ENCODE data around the gene GRID1. TPM values are rescaled to one million over a fixed set of nuclear protein-coding genes. Genes with fewer than 3 reads are reported as not detected.

The GRID1 gene
- total RNA-seq, 1 donor from 2014 or later: 0.60 TPM

DNA sequence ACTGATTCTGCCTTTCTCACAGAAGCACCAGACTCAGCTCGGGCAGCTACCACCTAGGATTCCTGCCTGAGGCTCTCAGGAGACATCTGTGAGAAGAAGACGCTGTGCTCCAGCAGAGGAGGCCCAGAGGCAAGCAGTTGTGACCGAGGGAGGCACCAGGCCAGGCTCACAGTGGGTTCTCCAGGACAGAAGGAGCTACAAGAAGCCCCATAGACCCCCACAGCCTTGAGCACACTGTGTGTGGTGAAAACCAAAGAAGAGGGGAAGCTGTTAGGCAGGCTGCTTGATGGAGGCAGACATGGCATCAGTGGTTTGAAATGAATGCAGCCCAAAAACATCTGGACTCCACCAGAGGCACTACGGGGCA lies 198.8 kb downstream of the GRID1 start:
- no peaks in the 10 kb centered on the region for H3K9me3 Mint-ChIP-seq (ENCODE audit: low read depth)
- no peaks in the 10 kb centered on the region for H3K27me3 Mint-ChIP-seq (ENCODE audit: low read depth)
- TF ChIP-seq, protein P1, sequence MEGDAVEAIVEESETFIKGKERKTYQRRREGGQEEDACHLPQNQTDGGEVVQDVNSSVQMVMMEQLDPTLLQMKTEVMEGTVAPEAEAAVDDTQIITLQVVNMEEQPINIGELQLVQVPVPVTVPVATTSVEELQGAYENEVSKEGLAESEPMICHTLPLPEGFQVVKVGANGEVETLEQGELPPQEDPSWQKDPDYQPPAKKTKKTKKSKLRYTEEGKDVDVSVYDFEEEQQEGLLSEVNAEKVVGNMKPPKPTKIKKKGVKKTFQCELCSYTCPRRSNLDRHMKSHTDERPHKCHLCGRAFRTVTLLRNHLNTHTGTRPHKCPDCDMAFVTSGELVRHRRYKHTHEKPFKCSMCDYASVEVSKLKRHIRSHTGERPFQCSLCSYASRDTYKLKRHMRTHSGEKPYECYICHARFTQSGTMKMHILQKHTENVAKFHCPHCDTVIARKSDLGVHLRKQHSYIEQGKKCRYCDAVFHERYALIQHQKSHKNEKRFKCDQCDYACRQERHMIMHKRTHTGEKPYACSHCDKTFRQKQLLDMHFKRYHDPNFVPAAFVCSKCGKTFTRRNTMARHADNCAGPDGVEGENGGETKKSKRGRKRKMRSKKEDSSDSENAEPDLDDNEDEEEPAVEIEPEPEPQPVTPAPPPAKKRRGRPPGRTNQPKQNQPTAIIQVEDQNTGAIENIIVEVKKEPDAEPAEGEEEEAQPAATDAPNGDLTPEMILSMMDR (IDR thresholded peaks at IDR 0.05): no peak
- H3K4me1 Mint-ChIP-seq (ENCODE audit: low read depth): no peaks in the 10 kb centered on the region
- no peak for DNase-seq (ENCODE audit: low spot score)
- no peaks in the 10 kb centered on the region for H3K36me3 Mint-ChIP-seq (ENCODE audit: low read depth)
- no peak overlapping the region for H3K4me3 Mint-ChIP-seq (ENCODE audit: unreplicated experiment)
- H3K27ac Mint-ChIP-seq (ENCODE audit: unreplicated experiment): no peak overlapping the region

DNA sequence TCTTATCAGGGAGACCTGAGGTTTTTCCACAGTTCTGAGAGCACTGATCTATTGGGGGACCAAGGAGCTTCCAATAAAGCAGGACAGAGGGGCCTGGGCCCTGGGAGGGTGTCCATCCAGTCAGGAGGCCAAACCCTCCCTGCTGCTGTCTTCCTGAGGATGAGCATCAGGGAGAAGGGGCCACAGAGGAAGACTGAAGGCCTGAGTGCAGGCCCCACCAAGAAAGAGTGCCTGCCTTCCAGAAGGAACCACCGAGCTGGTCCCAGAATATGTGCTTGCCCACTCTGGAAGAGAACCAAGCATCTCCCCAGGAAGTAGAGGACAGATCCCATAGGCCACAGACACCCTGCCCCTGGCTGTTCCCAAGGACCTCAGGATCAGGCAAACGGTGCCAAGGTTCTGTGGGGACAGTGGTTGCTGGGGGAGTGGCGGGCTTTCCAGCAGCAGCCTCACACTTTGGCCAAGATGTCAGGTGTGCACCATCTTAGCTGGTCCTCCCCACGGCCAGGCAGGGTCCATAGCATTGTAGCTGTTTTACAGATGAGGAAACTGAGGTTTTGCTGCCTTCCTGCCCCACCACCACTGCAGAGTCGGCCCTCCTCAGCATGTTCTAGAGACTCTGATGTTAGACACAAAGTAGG lies 199.4 kb downstream of the GRID1 start:
- Mint-ChIP-seq H3K9me3 (ENCODE audit: low read depth) (no peaks in the 10 kb centered on the region), H3K4me1 (ENCODE audit: low read depth) (no peaks in the 10 kb centered on the region), H3K27ac (ENCODE audit: unreplicated experiment) (no peak overlapping the region), H3K4me3 (ENCODE audit: unreplicated experiment) (no peak overlapping the region), H3K27me3 (ENCODE audit: low read depth) (no peaks in the 10 kb centered on the region), H3K36me3 (ENCODE audit: low read depth) (no peaks in the 10 kb centered on the region)
- TF ChIP-seq, protein P1 (IDR thresholded peaks at IDR 0.05): no peak
- no peak for DNase-seq (ENCODE audit: low spot score)

DNA sequence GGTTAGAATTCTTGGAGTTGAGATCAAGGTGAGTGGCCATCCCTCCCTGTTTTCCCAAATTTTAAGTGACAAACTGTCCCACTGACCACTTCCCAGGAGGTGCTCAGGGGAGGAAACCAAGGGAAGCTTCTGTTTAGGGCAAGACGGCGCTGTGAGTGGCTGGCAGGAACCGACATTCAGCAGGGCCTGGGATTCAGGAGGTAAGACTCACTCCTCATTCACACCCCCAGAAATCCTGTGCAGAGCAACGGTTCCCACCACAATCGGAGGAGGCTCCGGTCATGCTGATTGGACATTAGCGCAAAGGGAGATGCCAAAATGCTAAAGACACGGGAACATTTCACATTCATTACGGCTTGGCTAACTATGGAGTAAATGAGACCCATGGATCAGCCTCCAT lies 200.9 kb downstream of the GRID1 start:
- Mint-ChIP-seq H3K4me1 (ENCODE audit: low read depth) (no peaks in the 10 kb centered on the region), H3K36me3 (ENCODE audit: low read depth) (no peaks in the 10 kb centered on the region), H3K27ac (ENCODE audit: unreplicated experiment) (no peak overlapping the region), H3K27me3 (ENCODE audit: low read depth) (no peaks in the 10 kb centered on the region), H3K4me3 (ENCODE audit: unreplicated experiment) (no peak overlapping the region), H3K9me3 (ENCODE audit: low read depth) (no peaks in the 10 kb centered on the region)
- DNase-seq (ENCODE audit: low spot score): no peak
- TF ChIP-seq, protein P1 (IDR thresholded peaks at IDR 0.05): no peak

DNA sequence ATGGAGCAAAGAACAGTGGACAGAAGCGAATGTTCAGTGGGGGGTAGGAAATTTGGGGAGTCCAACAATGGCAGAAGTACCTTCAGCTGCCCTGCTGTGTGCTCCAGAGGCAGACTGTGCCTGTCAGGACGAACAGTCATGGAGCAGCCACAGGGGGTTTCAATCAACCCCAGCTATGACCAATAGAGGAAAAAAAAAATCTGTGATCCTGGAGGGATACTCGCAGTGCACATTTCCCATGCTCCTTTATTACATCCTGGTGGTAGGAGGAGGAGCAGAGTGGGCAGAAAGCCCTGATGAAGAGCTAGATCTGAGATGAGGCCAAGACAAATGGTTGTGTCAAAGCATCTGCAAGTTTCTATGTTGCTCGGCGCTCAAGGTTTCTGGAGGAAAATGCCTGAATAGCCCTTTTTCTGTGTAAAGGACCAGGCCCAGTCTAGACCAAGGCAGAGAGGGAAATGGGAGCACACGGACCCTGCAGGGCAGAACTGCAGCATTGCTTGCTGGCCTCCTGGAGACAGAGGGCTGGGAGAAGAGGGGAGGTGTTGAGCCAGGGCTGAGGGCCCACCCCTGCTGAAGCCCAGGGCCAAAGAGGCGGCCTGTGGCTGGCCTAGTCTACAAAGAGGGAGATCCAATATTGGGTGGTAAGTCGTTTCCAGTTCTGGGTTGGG lies 201.5 kb downstream of the GRID1 start:
- Mint-ChIP-seq H3K9me3 (ENCODE audit: low read depth) (no peaks in the 10 kb centered on the region), H3K27me3 (ENCODE audit: low read depth) (no peaks in the 10 kb centered on the region), H3K27ac (ENCODE audit: unreplicated experiment) (no peak overlapping the region), H3K4me3 (ENCODE audit: unreplicated experiment) (no peak overlapping the region), H3K4me1 (ENCODE audit: low read depth) (no peaks in the 10 kb centered on the region), H3K36me3 (ENCODE audit: low read depth) (no peaks in the 10 kb centered on the region)
- DNase-seq (ENCODE audit: low spot score): no peak
- TF ChIP-seq, protein P1 (IDR thresholded peaks at IDR 0.05): no peak

DNA sequence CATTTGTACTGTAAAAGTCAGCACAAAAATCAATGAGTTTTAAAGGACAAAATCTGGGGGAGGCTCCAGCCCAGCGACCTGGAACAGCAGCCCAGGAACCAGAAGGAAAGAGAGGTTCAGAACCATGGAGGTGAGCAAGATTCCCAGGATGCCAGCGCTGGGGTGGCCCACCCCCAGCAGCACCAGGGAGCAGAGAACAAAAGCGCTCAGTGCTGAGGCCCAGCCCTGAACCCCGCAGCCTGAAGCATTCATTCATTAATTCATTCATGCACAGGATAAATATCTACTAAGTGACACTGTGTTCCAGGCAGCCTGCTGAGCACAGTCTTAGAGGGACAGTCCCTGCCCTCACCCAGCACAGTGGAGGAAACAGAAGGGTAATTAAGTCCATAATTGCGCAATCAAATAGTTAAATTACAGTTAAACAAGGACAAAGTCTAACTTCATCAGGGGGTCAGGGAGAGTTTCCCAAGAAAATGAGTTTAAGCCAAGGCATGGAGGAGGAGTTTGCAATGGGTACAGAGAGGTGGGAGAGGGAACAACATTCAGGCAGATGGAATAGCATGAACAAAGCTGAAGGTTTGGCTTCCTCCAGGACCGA lies 202.3 kb downstream of the GRID1 start:
- TF ChIP-seq, protein P1 (IDR thresholded peaks at IDR 0.05): no peak
- Mint-ChIP-seq H3K27ac (ENCODE audit: unreplicated experiment) (no peak overlapping the region), H3K27me3 (ENCODE audit: low read depth) (peaks cover 2% of the 10 kb centered on the region), H3K36me3 (ENCODE audit: low read depth) (no peaks in the 10 kb centered on the region), H3K9me3 (ENCODE audit: low read depth) (no peaks in the 10 kb centered on the region), H3K4me3 (ENCODE audit: unreplicated experiment) (no peak overlapping the region), H3K4me1 (ENCODE audit: low read depth) (no peaks in the 10 kb centered on the region)
- no peak for DNase-seq (ENCODE audit: low spot score)
